ENCODE results near the gene NR2C2.

DNA sequence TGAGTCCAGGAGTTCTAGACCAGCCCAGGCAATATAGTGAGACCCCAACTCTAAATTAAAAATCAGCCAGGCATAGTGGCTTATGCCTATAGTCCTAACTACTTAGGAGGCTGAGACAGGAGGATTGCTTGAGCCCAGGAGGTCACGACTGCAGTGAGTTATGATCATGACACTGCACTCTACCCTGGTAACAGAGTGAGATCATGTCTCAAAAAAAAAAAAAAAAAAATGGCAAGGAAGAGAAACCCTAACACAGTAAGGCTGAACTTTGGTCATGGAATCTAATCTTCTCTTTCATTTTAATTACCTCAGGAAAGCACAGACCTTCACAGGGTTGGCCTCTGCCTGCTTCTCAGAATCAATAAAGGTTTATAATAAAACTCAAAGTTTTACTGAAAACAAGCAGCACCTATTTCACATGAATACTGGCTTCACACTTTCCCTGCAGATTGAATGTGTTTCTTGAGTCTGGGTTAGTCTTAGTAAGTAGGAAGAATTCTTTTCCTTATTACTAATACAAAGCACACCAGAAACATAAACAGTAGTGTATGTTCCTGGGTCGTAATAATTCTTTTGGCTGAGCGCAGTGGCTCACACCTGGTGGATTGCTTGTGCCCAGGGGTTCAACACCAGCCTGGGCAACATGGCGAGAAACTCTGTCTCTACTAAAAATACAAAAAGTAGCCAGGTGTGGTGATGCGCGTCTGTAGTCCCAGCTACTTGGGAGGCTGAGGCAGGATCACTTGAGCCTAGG lies 11.6 kb upstream of the NR2C2 start:
- TF ChIP-seq POLR2AphosphoS5 (IDR thresholded peaks at IDR 0.05; ENCODE audit: low read depth) = no peak
- TF ChIP-seq, protein P1, sequence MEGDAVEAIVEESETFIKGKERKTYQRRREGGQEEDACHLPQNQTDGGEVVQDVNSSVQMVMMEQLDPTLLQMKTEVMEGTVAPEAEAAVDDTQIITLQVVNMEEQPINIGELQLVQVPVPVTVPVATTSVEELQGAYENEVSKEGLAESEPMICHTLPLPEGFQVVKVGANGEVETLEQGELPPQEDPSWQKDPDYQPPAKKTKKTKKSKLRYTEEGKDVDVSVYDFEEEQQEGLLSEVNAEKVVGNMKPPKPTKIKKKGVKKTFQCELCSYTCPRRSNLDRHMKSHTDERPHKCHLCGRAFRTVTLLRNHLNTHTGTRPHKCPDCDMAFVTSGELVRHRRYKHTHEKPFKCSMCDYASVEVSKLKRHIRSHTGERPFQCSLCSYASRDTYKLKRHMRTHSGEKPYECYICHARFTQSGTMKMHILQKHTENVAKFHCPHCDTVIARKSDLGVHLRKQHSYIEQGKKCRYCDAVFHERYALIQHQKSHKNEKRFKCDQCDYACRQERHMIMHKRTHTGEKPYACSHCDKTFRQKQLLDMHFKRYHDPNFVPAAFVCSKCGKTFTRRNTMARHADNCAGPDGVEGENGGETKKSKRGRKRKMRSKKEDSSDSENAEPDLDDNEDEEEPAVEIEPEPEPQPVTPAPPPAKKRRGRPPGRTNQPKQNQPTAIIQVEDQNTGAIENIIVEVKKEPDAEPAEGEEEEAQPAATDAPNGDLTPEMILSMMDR (IDR thresholded peaks at IDR 0.05; ENCODE audit: insufficient read depth, low read length) = no peak
- TF ChIP-seq, protein P2, sequence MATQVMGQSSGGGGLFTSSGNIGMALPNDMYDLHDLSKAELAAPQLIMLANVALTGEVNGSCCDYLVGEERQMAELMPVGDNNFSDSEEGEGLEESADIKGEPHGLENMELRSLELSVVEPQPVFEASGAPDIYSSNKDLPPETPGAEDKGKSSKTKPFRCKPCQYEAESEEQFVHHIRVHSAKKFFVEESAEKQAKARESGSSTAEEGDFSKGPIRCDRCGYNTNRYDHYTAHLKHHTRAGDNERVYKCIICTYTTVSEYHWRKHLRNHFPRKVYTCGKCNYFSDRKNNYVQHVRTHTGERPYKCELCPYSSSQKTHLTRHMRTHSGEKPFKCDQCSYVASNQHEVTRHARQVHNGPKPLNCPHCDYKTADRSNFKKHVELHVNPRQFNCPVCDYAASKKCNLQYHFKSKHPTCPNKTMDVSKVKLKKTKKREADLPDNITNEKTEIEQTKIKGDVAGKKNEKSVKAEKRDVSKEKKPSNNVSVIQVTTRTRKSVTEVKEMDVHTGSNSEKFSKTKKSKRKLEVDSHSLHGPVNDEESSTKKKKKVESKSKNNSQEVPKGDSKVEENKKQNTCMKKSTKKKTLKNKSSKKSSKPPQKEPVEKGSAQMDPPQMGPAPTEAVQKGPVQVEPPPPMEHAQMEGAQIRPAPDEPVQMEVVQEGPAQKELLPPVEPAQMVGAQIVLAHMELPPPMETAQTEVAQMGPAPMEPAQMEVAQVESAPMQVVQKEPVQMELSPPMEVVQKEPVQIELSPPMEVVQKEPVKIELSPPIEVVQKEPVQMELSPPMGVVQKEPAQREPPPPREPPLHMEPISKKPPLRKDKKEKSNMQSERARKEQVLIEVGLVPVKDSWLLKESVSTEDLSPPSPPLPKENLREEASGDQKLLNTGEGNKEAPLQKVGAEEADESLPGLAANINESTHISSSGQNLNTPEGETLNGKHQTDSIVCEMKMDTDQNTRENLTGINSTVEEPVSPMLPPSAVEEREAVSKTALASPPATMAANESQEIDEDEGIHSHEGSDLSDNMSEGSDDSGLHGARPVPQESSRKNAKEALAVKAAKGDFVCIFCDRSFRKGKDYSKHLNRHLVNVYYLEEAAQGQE (IDR thresholded peaks at IDR 0.05; ENCODE audit: insufficient replicate concordance, low read depth) = no peak
- TF ChIP-seq SPI1 (IDR thresholded peaks at IDR 0.05; ENCODE audit: borderline replicate concordance, low read depth) = no peak
- TF ChIP-seq GABPA (IDR thresholded peaks at IDR 0.05; ENCODE audit: low read depth) = no peak
